Vagina (tissue), 2 donors: Measurements from ENCODE around the gene UBAP2L.

Experiments used
- POLR2A ChIP-seq, 2 donors: fragments of 450-650 bp; IDR thresholded peaks; one replicate each; pipeline ENCODE4 v1.6.1; 2017; ENCODE audit warnings: antibody characterized with exemption in 2 of 2, mild to moderate bottlenecking in 2 of 2, moderate library complexity in 2 of 2
- POLR2AphosphoS5 ChIP-seq, 2 donors: sonication (generic); formaldehyde crosslinking; IDR thresholded peaks; one replicate each; pipeline ENCODE4 v1.9.0; 2017; ENCODE audit warnings: antibody characterized with exemption in 2 of 2, mild to moderate bottlenecking in 2 of 2, low read depth in 1 of 2; ENCODE audit not compliant: insufficient read depth in 1 of 2
- TF ChIP-seq, protein P1 (sequence below), 3 experiments: fragments of 450-650 bp in 2 of 3; fragments of 200-600 bp in 1 of 3; sonication (generic) in 1 of 3; IDR thresholded peaks; one replicate each; pipeline ENCODE4 v1.5.1; 2017 to 2019; ENCODE audit warnings: antibody characterized with exemption in 3 of 3, mild to moderate bottlenecking in 2 of 3, moderate library complexity in 2 of 3

DNA sequence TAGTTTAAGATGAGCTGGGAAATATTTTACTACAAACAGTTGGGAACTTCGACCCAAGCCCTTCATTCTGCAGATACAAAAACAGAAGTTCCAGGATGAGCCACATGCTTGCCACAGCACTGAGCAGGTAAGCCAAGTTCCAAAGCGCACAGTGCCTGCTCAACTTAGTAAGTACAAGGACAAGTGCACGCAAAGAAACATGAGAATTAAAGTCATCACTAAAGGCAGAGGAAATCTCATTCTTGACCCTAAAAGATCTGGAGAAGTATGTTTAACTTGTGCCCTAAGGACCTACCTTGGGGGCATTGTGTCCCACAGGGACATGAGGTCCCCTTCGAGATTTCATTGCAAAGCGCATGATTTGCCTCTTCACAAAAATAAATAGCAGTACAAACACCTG, 1.2 kb upstream of the UBAP2L start:
- TF ChIP-seq POLR2A (IDR thresholded peaks at IDR 0.05) (no peak), POLR2AphosphoS5 (IDR thresholded peaks at IDR 0.05; ENCODE audit: insufficient read depth in 1 of 2, low read depth in 1 of 2) (no peak)
- TF ChIP-seq, protein P1, sequence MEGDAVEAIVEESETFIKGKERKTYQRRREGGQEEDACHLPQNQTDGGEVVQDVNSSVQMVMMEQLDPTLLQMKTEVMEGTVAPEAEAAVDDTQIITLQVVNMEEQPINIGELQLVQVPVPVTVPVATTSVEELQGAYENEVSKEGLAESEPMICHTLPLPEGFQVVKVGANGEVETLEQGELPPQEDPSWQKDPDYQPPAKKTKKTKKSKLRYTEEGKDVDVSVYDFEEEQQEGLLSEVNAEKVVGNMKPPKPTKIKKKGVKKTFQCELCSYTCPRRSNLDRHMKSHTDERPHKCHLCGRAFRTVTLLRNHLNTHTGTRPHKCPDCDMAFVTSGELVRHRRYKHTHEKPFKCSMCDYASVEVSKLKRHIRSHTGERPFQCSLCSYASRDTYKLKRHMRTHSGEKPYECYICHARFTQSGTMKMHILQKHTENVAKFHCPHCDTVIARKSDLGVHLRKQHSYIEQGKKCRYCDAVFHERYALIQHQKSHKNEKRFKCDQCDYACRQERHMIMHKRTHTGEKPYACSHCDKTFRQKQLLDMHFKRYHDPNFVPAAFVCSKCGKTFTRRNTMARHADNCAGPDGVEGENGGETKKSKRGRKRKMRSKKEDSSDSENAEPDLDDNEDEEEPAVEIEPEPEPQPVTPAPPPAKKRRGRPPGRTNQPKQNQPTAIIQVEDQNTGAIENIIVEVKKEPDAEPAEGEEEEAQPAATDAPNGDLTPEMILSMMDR (IDR thresholded peaks at IDR 0.05): no peak
